HG03095 (cell line): ENCODE measurements around the gene PELO.
A peak's percentile ranks its signal among the peaks of the same experiment; 100 is the strongest.
"Not testable (repeated sequence)": the region's sequence is repeated elsewhere in the genome, so short reads cannot be mapped to it uniquely, and the experiment has no call there.

Experiments
- ATAC-seq: cut with Tn5 transposase; IDR thresholded peaks from one replicate; pipeline ENCODE4 v1.9.1; 2021; ENCODE audit warnings: moderate library complexity; ENCODE audit not compliant: unreplicated experiment

Gene PELO, protein sequence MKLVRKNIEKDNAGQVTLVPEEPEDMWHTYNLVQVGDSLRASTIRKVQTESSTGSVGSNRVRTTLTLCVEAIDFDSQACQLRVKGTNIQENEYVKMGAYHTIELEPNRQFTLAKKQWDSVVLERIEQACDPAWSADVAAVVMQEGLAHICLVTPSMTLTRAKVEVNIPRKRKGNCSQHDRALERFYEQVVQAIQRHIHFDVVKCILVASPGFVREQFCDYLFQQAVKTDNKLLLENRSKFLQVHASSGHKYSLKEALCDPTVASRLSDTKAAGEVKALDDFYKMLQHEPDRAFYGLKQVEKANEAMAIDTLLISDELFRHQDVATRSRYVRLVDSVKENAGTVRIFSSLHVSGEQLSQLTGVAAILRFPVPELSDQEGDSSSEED

GRCh38 chr5:52787600-52788504 is at the start of gene PELO, which contains the start of gene ITGA1:
TSS of gene PELO (plus strand) at chr5:52787916. CDS start at chr5:52800395, 12,479 bp downstream.
TSS of gene ITGA1 (plus strand) at chr5:52787916. CDS start at chr5:52788354, 438 bp downstream.
- peak; percentile 54 for ATAC-seq

DNA sequence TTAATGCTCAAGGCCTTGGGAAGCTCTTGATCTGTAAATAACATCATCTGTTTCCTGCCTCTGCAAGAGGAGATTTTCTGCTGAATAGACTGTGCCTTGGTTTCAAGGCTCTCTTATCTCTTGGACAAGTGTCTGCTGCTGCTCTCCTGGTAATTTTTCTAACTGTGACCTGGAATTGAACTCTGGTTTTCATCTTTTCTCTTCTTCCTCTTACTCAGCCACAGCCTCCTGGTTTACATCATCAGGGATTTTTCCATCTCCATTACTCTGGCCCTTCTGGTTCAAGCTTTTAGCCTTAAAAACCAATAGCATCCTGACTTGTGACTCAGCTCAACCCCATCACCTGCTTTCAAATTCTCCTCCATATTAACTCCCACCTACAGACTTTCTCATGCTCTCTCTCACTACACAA is 49.6 kb upstream of the PELO start:
- peak; percentile 60 for ATAC-seq

- ATAC-seq, result no peak
These were observed 47.7 kb upstream of the PELO start for GRCh38 chr5:52740007-52740406.

DNA sequence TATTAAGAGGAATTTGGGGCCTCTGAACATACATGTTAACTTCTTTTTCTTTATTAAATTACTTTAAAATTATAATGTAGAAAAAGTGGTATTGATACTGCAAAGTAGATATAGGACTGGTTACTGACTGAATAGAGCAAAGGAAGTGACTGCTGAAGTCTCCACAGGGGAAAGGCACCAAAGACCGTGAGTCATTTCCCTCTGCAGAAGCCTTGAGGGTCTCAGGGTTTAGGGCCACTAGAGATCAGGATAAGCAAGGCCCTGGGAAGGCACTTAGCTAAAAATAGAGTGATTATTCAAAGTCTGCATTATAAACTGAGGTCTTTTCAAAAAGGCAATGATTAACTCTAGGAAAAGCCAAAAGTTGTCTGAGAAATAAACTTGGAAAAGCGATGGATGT is 44.7 kb upstream of the PELO start:
- no peak for ATAC-seq

DNA sequence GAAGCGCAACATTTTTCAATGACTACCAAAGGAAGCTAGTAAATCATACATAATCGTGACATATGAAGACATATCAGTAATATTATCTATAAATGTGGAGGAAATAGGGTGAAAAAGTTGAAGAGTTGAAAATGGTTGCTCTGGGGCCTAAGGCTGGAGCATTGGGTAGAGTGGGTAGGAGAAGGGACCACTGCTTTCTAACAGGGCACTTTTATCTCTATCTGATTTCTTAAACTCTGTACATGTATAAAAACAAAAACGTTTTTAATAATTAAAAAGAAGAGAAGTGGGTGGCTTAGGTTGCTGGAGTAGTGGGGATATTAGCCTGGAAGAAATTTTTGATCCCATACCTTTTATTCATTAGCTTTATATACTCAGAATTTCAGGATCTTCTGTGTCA is 44.2 kb upstream of the PELO start:
- no peak for ATAC-seq

DNA sequence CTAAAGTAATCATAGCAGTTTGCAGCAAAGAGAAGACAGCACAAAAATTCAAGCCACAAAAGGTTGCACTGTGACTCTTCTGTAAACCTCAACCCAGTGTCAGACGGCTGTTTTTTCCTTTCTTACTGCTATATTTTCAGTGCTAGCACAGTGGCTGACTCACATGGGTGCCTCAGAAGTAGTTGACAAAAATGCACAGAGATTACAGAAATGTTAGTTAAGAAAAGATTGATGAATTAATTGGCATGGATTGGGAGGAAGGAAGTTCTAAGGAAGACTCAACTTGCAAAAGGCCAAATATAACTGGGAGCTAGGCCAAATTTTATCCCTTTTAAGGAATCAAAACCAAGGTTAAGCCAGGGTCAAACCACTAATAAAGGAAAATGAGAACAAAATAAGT is 43.7 kb upstream of the PELO start:
- ATAC-seq, result peak; percentile 77

DNA sequence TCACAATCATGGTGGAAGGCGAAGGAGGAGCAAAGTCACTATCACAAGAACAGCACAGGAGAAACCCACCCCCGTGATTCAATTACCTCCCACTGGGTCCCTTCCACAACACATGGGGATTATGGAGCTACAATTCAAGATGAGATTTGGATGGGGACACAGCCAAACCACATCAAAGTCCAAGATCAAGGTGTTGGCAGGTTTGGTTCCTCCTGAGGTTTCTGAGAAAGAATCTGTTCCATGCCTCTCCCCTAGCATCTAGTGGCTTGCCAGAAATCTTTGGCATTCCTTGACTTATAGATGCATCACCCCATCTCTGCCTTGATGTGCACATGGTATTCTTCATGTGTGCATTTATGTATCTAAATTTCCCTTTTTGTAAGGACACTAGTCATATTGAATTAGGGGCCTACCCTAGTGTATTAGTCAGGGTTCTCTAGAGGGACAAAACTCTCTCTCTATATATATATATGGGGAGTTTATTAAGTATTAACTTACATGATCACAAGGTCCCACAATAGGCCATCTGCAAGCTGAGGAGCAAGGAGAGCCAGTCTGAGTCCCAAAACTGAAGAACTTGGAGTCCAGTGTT is 42.8 kb upstream of the PELO start:
- ATAC-seq, result not testable (repeated sequence)

- no peak for ATAC-seq
These were observed 41.2 kb upstream of the PELO start for GRCh38 chr5:52746539-52746938.

GRCh38 chr5:52748590-52748989 is 39.1 kb upstream of the PELO start:
- ATAC-seq, result no peak

DNA sequence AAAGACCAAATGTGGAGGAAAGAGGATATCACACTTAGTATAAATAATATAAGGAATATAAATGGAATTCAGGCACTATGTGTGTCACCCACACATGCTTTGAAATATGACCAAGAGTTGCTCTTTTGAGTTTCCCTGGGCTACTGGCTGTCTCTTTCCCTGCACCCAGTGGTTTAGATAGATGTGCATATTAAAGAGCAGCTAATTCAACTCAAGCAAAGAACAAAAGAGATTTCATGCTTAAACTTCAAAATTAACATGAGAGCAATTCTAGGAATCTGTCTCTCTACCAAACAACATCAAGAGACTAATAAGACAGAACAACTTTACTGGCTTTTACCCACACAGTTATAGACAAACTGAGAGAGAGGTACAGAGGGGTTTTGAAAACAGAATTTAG is 38.0 kb upstream of the PELO start:
- no peak for ATAC-seq

GRCh38 chr5:52751137-52751536 is 36.6 kb upstream of the PELO start:
- ATAC-seq, result no peak

- no peak for ATAC-seq
These were observed 33.7 kb upstream of the PELO start for GRCh38 chr5:52754051-52754450.

- no peak for ATAC-seq
These were observed 30.2 kb upstream of the PELO start for GRCh38 chr5:52757527-52757926.

- no peak for ATAC-seq
These were observed 29.7 kb upstream of the PELO start for GRCh38 chr5:52758014-52758413.

DNA sequence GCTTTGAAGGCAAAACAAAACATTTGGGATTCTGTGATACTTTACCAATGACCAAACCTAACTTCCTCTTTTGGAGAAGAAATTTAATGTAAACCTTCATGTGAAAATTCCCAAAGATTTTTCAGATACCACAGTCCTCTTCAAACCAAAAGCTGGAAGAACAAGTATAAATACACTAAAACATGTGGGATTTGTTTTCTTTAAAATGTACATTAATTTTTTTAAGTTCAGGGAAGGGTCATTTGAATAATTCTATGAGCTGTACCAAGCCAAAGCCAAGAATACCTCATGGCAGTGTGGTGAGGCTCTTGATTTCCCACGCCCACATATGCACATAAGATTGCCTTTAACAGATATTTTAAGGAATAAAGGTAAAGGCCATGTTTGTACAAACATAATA is 28.4 kb upstream of the PELO start:
- no peak for ATAC-seq

GRCh38 chr5:52760695-52761366 is 26.9 kb upstream of the PELO start:
- no peak for ATAC-seq

DNA sequence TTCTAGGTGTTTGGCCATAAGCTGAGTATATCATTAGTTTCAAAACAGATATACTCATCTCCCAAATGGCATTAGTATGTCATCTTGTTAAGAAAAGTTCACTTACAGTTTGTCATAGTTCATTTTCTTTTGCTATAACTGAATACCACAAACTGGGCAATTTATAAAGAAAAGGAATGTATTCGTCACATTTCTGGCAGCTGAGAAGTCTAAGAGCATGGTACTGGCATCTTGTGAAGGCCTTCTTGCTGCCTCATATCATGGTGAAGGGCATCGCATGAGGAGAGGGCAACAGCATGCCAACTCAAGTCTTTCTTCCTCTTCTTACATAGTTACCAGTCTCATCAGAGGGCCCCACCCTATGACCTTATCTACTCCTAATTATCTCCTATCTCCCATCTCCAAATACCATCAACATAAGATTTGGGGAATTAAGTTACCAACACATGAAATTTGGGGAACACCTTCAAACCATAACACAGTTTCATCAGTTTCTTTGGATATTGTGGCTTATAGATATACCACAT is 20.4 kb upstream of the PELO start:
- no peak for ATAC-seq

DNA sequence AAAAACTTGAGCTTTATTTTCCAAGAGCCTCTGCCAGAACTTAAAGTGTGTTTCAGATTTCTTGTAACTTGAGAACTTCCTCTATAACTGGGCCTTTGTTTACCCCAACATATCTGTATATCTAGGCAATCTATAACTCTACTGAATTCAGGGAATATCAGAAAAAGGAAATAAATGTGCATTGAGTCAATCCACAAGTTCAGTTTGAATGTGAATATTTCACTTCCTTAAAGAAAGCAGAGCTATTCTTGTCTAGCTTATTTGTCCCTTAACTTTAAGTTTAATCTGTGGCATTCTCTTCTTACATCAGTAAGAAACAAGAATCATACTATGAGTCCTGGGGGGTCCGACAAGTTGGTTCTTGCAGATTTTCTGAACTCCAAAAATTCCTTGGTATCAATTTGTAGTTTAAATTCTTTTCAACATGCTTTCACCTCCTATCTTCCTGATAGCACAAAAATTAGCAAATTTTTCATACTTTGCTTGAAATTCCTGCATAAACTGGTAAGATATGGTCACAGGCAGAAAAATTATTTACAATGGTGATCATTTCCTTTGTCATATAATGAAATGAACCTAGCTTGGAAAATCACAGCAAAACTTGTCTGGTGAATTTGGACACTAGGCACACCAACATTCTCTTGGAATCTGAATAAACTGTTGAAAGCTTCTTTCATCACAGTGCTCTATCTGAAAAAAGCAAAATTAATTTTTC is 19.8 kb upstream of the PELO start:
- no peak for ATAC-seq

DNA sequence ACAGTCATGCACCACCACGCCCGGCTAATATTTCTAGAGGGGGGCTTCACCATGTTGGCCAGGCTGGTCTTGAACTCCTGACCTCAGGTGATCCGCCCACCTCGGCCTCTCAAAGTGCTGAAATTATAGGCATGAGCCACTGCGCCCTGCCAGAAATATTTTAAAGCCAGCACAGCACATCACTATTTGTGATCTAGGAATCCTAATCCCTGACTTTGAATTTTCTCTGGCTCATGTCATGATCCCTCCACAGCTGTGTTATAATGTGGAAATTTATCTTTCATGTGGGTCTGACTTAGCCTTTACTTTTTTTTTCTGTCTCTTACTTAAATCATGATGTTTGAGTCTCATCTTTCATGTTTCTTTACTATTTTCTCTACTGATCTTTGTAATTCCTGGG is 18.7 kb upstream of the PELO start:
- no peak for ATAC-seq

DNA sequence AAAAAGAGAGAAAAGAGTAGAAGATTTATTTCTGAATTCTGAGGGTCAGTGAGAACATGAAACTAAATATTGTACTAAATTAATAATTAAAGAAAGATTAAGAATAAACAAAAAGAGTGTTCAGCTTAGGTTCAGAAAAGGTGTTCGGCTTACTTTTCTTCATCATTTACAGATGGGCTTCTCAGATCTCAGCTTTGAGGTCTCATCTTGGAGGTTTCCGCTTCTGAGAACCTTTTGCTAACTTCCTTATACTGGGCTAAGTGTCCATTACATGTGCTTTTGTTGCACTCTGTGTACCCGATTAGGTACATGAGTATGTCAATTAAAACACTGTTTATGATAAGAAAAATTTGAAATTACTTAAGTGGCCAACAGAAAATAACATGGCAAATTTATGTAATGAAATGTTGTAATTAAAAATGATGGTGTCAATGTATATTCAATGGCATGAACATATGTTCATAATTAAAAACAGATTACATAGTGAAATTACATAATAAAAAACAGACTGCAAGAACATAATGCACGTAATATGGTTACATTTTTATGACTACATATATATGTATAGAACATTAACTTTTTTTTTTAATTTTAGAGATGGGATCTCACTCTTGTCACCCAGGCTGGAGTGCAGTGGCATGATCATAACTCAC is 17.3 kb upstream of the PELO start:
- ATAC-seq, result no peak
